WTC11 (cell line): ENCODE data around the gene VWA8. TPM values are rescaled to one million over a fixed set of nuclear protein-coding genes. Genes with fewer than 3 reads are reported as not detected.

Source experiments
- ATAC-seq: fragments of 200-7000 bp; cut with Tn5 transposase; 2 replicates; pipeline ENCODE4 v1.10.0; 2021; ENCODE audit warnings: mild to moderate bottlenecking, moderate library complexity
- CTCF ChIA-PET: fragments of 300-600 bp; sonication (Branson Sonifier 250); formaldehyde crosslinking; loops from one replicate; lab custom pipeline; 2021; ENCODE audit warnings: antibody characterized with exemption; lab: Charles Lee
- POLR2A ChIA-PET: fragments of 350-600 bp; sonication (Branson Sonifier 250); formaldehyde crosslinking; loops from one replicate; lab custom pipeline; 2021; ENCODE audit warnings: antibody characterized with exemption; lab: Charles Lee
- DNase-seq: peaks from one replicate; pipeline ENCODE4 v3.0.0; 2021; ENCODE audit warnings: low spot score
- H3K27ac Mint-ChIP-seq: 2 replicates; pipeline ENCODE4 v1.8.0; 2021; ENCODE audit warnings: mixed read lengths
- H3K27me3 Mint-ChIP-seq: 2 replicates; pipeline ENCODE4 v1.8.0; 2021; ENCODE audit warnings: low read depth, mild to moderate bottlenecking, moderate library complexity, mixed read lengths
- H3K36me3 Mint-ChIP-seq: 2 replicates; pipeline ENCODE4 v1.8.0; 2021; ENCODE audit warnings: mixed read lengths
- H3K4me1 Mint-ChIP-seq: 2 replicates; pipeline ENCODE4 v1.8.0; 2022; ENCODE audit warnings: mixed read lengths
- H3K4me3 Mint-ChIP-seq: 2 replicates; pipeline ENCODE4 v1.8.0; 2021; ENCODE audit warnings: mild to moderate bottlenecking, moderate library complexity, mixed read lengths
- H3K9me3 Mint-ChIP-seq: 2 replicates; pipeline ENCODE4 v1.8.0; 2021; ENCODE audit warnings: mixed read lengths
- ATF2 ChIP-seq: sonication (generic); formaldehyde crosslinking; IDR thresholded peaks from 2 replicates; pipeline ENCODE4 v1.8.1; 2022; ENCODE audit warnings: low read depth, missing genetic modification reagents, borderline replicate concordance
- CDX4 ChIP-seq: fragments of 250-450 bp; sonication (Bioruptor Pico); IDR thresholded peaks from 2 replicates; pipeline ENCODE4 v1.9.0; 2021; ENCODE audit warnings: moderate library complexity, mild to moderate bottlenecking, inconsistent platforms, borderline replicate concordance
- ESRRA ChIP-seq: sonication (generic); formaldehyde crosslinking; IDR thresholded peaks from 2 replicates; pipeline ENCODE4 v1.8.1; 2022; ENCODE audit warnings: mild to moderate bottlenecking, missing genetic modification reagents, borderline replicate concordance
- JUN ChIP-seq: sonication (generic); formaldehyde crosslinking; IDR thresholded peaks from 2 replicates; pipeline ENCODE4 v1.8.0; 2023; ENCODE audit warnings: mild to moderate bottlenecking, missing genetic modification reagents
- KAT7 ChIP-seq: sonication (generic); formaldehyde crosslinking; IDR thresholded peaks from 2 replicates; pipeline ENCODE4 v1.8.1; 2023; ENCODE audit warnings: missing genetic modification reagents, mild to moderate bottlenecking, borderline replicate concordance
- NFE2L1 ChIP-seq: sonication (generic); formaldehyde crosslinking; IDR thresholded peaks from 2 replicates; pipeline ENCODE4 v1.8.1; 2023; ENCODE audit warnings: missing genetic modification reagents
- NR1H2 ChIP-seq: sonication (generic); formaldehyde crosslinking; IDR thresholded peaks from 2 replicates; pipeline ENCODE4 v1.9.0; 2021; ENCODE audit warnings: mild to moderate bottlenecking, moderate library complexity, missing genetic modification reagents
- TEAD1 ChIP-seq: sonication (generic); formaldehyde crosslinking; IDR thresholded peaks from 2 replicates; pipeline ENCODE4 v1.8.0; 2022; ENCODE audit warnings: mild to moderate bottlenecking, missing genetic modification reagents
- ZNF121 ChIP-seq: sonication (generic); formaldehyde crosslinking; IDR thresholded peaks from 2 replicates; pipeline ENCODE4 v1.8.0; 2023; ENCODE audit warnings: missing genetic modification reagents
- ZNF138 ChIP-seq: sonication (generic); formaldehyde crosslinking; conservative IDR thresholded peaks from 2 replicates; pipeline ENCODE4 v1.8.1; 2022; ENCODE audit warnings: mild to moderate bottlenecking, moderate library complexity, missing genetic modification reagents
- ZNF263 ChIP-seq: sonication (generic); formaldehyde crosslinking; IDR thresholded peaks from 2 replicates; pipeline ENCODE4 v1.8.1; 2022; ENCODE audit warnings: low read depth, mild to moderate bottlenecking, moderate library complexity, missing genetic modification reagents
- ZNF416 ChIP-seq: fragments of 250-450 bp; sonication (Bioruptor Pico); IDR thresholded peaks from 2 replicates; pipeline ENCODE4 v1.9.0; 2021; ENCODE audit warnings: mild to moderate bottlenecking, inconsistent platforms
- ZNF425 ChIP-seq: fragments of 250-450 bp; sonication (Bioruptor Pico); conservative IDR thresholded peaks from 2 replicates; pipeline ENCODE4 v1.9.0; 2021; ENCODE audit warnings: mild to moderate bottlenecking
- total RNA-seq: library from RNA; stranded (reverse); gene quantifications from 3 replicates; pipeline ENCODE4 v1.2.3, GENCODE V29; 2021
- TF ChIP-seq, protein P1 (sequence below): sonication (generic); formaldehyde crosslinking; IDR thresholded peaks from 2 replicates; pipeline ENCODE4 v1.8.1; 2023; ENCODE audit warnings: mild to moderate bottlenecking, missing genetic modification reagents, moderate library complexity
- TF ChIP-seq, protein P2 (sequence below): sonication (generic); formaldehyde crosslinking; conservative IDR thresholded peaks from 2 replicates; pipeline ENCODE4 v1.8.1; 2023; ENCODE audit warnings: mild to moderate bottlenecking, low read depth, missing genetic modification reagents, moderate library complexity
- TF ChIP-seq, protein P3 (sequence below): sonication (generic); formaldehyde crosslinking; conservative IDR thresholded peaks from 2 replicates; pipeline ENCODE4 v1.8.1; 2022; ENCODE audit warnings: mild to moderate bottlenecking, missing genetic modification reagents
- TF ChIP-seq, protein P4 (sequence below): fragments of 250-450 bp; sonication (Bioruptor Pico); IDR thresholded peaks from 2 replicates; pipeline ENCODE4 v1.9.0; 2021; ENCODE audit warnings: mild to moderate bottlenecking
- TF ChIP-seq, protein P5 (sequence below): sonication (generic); formaldehyde crosslinking; IDR thresholded peaks from 2 replicates; pipeline ENCODE4 v1.8.1; 2023; ENCODE audit warnings: mild to moderate bottlenecking, missing genetic modification reagents, moderate library complexity
- TF ChIP-seq, protein P6 (sequence below): sonication (generic); formaldehyde crosslinking; IDR thresholded peaks from 2 replicates; pipeline ENCODE4 v1.8.1; 2022; ENCODE audit warnings: missing genetic modification reagents, borderline replicate concordance
- TF ChIP-seq, protein P7 (sequence below): sonication (generic); formaldehyde crosslinking; IDR thresholded peaks from 2 replicates; pipeline ENCODE4 v1.8.1; 2022; ENCODE audit warnings: mild to moderate bottlenecking, moderate library complexity, missing genetic modification reagents

VWA8 gene
- total RNA-seq, 1 experiment from 2014 or later = 19.9 TPM

GRCh38 chr13:41603917-41604316 is 357.0 kb downstream of the VWA8 start:
- H3K36me3 Mint-ChIP-seq = no peaks in the 10 kb centered on the region; the same call in 1 of the 2 replicates
- no peak overlapping the region for H3K4me3 Mint-ChIP-seq
- H3K9me3 Mint-ChIP-seq = no peaks in the 10 kb centered on the region
- TF ChIP-seq ZNF138 (CRISPR knock-in tag) (no peak), ZNF425 (CRISPR knock-in tag) (no peak), ZNF263 (CRISPR knock-in tag) (no peak), ZNF416 (CRISPR knock-in tag) (no peak), NFE2L1 (CRISPR knock-in tag) (no peak), ZNF121 (CRISPR knock-in tag) (no peak), ATF2 (no peak), TEAD1 (no peak), NR1H2 (CRISPR knock-in tag) (no peak), JUN (no peak), CDX4 (CRISPR knock-in tag) (no peak), ESRRA (CRISPR knock-in tag) (no peak), KAT7 (CRISPR knock-in tag) (no peak)
- TF ChIP-seq, protein P1, sequence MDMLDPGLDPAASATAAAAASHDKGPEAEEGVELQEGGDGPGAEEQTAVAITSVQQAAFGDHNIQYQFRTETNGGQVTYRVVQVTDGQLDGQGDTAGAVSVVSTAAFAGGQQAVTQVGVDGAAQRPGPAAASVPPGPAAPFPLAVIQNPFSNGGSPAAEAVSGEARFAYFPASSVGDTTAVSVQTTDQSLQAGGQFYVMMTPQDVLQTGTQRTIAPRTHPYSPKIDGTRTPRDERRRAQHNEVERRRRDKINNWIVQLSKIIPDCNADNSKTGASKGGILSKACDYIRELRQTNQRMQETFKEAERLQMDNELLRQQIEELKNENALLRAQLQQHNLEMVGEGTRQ (CRISPR knock-in tag) = no peak
- TF ChIP-seq, protein P2, sequence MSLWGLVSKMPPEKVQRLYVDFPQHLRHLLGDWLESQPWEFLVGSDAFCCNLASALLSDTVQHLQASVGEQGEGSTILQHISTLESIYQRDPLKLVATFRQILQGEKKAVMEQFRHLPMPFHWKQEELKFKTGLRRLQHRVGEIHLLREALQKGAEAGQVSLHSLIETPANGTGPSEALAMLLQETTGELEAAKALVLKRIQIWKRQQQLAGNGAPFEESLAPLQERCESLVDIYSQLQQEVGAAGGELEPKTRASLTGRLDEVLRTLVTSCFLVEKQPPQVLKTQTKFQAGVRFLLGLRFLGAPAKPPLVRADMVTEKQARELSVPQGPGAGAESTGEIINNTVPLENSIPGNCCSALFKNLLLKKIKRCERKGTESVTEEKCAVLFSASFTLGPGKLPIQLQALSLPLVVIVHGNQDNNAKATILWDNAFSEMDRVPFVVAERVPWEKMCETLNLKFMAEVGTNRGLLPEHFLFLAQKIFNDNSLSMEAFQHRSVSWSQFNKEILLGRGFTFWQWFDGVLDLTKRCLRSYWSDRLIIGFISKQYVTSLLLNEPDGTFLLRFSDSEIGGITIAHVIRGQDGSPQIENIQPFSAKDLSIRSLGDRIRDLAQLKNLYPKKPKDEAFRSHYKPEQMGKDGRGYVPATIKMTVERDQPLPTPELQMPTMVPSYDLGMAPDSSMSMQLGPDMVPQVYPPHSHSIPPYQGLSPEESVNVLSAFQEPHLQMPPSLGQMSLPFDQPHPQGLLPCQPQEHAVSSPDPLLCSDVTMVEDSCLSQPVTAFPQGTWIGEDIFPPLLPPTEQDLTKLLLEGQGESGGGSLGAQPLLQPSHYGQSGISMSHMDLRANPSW (CRISPR knock-in tag) = no peak
- TF ChIP-seq, protein P3, sequence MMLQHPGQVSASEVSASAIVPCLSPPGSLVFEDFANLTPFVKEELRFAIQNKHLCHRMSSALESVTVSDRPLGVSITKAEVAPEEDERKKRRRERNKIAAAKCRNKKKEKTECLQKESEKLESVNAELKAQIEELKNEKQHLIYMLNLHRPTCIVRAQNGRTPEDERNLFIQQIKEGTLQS (CRISPR knock-in tag) = no peak
- TF ChIP-seq, protein P4, sequence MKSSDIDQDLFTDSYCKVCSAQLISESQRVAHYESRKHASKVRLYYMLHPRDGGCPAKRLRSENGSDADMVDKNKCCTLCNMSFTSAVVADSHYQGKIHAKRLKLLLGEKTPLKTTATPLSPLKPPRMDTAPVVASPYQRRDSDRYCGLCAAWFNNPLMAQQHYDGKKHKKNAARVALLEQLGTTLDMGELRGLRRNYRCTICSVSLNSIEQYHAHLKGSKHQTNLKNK (CRISPR knock-in tag) = no peak
- TF ChIP-seq, protein P5, sequence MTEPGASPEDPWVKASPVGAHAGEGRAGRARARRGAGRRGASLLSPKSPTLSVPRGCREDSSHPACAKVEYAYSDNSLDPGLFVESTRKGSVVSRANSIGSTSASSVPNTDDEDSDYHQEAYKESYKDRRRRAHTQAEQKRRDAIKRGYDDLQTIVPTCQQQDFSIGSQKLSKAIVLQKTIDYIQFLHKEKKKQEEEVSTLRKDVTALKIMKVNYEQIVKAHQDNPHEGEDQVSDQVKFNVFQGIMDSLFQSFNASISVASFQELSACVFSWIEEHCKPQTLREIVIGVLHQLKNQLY (CRISPR knock-in tag) = no peak
- TF ChIP-seq, protein P6, sequence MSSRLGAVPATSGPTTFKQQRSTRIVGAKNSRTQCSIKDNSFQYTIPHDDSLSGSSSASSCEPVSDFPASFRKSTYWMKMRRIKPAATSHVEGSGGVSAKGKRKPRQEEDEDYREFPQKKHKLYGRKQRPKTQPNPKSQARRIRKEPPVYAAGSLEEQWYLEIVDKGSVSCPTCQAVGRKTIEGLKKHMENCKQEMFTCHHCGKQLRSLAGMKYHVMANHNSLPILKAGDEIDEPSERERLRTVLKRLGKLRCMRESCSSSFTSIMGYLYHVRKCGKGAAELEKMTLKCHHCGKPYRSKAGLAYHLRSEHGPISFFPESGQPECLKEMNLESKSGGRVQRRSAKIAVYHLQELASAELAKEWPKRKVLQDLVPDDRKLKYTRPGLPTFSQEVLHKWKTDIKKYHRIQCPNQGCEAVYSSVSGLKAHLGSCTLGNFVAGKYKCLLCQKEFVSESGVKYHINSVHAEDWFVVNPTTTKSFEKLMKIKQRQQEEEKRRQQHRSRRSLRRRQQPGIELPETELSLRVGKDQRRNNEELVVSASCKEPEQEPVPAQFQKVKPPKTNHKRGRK (CRISPR knock-in tag) = no peak
- TF ChIP-seq, protein P7, sequence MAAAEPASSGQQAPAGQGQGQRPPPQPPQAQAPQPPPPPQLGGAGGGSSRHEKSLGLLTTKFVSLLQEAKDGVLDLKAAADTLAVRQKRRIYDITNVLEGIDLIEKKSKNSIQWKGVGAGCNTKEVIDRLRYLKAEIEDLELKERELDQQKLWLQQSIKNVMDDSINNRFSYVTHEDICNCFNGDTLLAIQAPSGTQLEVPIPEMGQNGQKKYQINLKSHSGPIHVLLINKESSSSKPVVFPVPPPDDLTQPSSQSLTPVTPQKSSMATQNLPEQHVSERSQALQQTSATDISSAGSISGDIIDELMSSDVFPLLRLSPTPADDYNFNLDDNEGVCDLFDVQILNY (CRISPR knock-in tag) = no peak
- ATAC-seq = no peak
- H3K27me3 Mint-ChIP-seq = no peaks in the 10 kb centered on the region
- no peaks in the 10 kb centered on the region for H3K4me1 Mint-ChIP-seq
- ChIA-PET CTCF (interaction anchor here (1.7 kb wide), 1 partner anchor 49 kb away, joined by 3 read pairs; no protein-coding TSS in a partner anchor), POLR2A (no interaction called here)
- H3K27ac Mint-ChIP-seq = no peak overlapping the region
- DNase-seq = no peak
